Peyer's patch (tissue), 4 donors: ENCODE results near the gene KRTAP5-5.

Experiments
- POLR2A ChIP-seq, 2 donors: fragments of 450-650 bp; IDR thresholded peaks; one replicate each; pipeline ENCODE4 v1.5.1; 2017; ENCODE audit warnings: antibody characterized with exemption in 2 of 2, mild to moderate bottlenecking in 2 of 2, moderate library complexity in 2 of 2
- TF ChIP-seq, protein P1 (sequence below), 6 experiments: fragments of 450-650 bp in 4 of 6; fragments of 200-600 bp in 2 of 6; sonication (generic) in 1 of 6; IDR thresholded peaks; one replicate each; pipeline ENCODE4 v1.5.1; 2017 to 2019; ENCODE audit warnings: antibody characterized with exemption in 6 of 6, mild to moderate bottlenecking in 3 of 6, moderate library complexity in 1 of 6

- TF ChIP-seq, protein P1, sequence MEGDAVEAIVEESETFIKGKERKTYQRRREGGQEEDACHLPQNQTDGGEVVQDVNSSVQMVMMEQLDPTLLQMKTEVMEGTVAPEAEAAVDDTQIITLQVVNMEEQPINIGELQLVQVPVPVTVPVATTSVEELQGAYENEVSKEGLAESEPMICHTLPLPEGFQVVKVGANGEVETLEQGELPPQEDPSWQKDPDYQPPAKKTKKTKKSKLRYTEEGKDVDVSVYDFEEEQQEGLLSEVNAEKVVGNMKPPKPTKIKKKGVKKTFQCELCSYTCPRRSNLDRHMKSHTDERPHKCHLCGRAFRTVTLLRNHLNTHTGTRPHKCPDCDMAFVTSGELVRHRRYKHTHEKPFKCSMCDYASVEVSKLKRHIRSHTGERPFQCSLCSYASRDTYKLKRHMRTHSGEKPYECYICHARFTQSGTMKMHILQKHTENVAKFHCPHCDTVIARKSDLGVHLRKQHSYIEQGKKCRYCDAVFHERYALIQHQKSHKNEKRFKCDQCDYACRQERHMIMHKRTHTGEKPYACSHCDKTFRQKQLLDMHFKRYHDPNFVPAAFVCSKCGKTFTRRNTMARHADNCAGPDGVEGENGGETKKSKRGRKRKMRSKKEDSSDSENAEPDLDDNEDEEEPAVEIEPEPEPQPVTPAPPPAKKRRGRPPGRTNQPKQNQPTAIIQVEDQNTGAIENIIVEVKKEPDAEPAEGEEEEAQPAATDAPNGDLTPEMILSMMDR (IDR thresholded peaks at IDR 0.05): no peak
- no peak for TF ChIP-seq POLR2A (IDR thresholded peaks at IDR 0.05)
These were observed 9.6 kb downstream of the KRTAP5-5 start for GRCh38 chr11:1639102-1639620.
